Measurements from ENCODE around the gene GABRR2.
A peak's percentile ranks its signal among the peaks of the same experiment; 100 is the strongest.

GABRR2 gene

GRCh38 chr6:89355511-89356194 lies 40.6 kb upstream of the GABRR2 start:
- H3K27ac ChIP-seq = no peak overlapping the region
- TF ChIP-seq CTCF (conservative IDR thresholded peaks at IDR 0.05) (no peak), ZFX (IDR thresholded peaks at IDR 0.05) (no peak)

- TF ChIP-seq CTCF (conservative IDR thresholded peaks at IDR 0.05) (no peak), ZFX (IDR thresholded peaks at IDR 0.05) (no peak)
Observed at GRCh38 chr6:89353702-89354392, 38.7 kb upstream of the GABRR2 start.

GRCh38 chr6:89353118-89353556 lies 38.0 kb upstream of the GABRR2 start:
- peak overlapping the region; percentile 90 for H3K27ac ChIP-seq
- no peak for TF ChIP-seq CTCF (conservative IDR thresholded peaks at IDR 0.05)

More at GRCh38 chr6:89353702-89354392, 38.7 kb upstream of the GABRR2 start:
- no peak overlapping the region for H3K27ac ChIP-seq

GRCh38 chr6:89352278-89353117 lies 37.4 kb upstream of the GABRR2 start, which contains the start of gene UBE2J1:
UBE2J1 (minus strand) TSS chr6:89352722; CDS start chr6:89352569, 153 bp downstream.
- TF ChIP-seq CTCF (conservative IDR thresholded peaks at IDR 0.05) = no peak
- TF ChIP-seq ZFX (IDR thresholded peaks at IDR 0.05) = peak; percentile 88
- H3K27ac ChIP-seq = peak within 1 kb of the TSS; percentile 90

- peak overlapping the region; percentile 90 for H3K27ac ChIP-seq
- no peak for TF ChIP-seq CTCF (conservative IDR thresholded peaks at IDR 0.05)
- TF ChIP-seq ZFX (IDR thresholded peaks at IDR 0.05) = no peak
Observed at GRCh38 chr6:89351671-89352277, 36.7 kb upstream of the GABRR2 start.

GRCh38 chr6:89350281-89350966 lies 35.3 kb upstream of the GABRR2 start:
- no peak for TF ChIP-seq CTCF (conservative IDR thresholded peaks at IDR 0.05)

More at GRCh38 chr6:89350281-89350966, 35.3 kb upstream of the GABRR2 start:
- no peak overlapping the region; the same call in 1 of the 2 replicates for H3K27ac ChIP-seq

Measured in C4-2B (cell line).